SU-DHL-6 (cell line): ENCODE data around the gene GIPC1.

Experiments used
- CTCF ChIP-seq: fragments of 200-600 bp; sonication (generic); IDR thresholded peaks from one replicate; pipeline ENCODE4 v1.5.1; 2017; ENCODE audit warnings: antibody characterized with exemption, mild to moderate bottlenecking, low read length, moderate library complexity; ENCODE audit not compliant: insufficient read depth, poor library complexity, severe bottlenecking
- EZH2phosphoT487 ChIP-seq: fragments of 200-600 bp; sonication (generic), shearing (Covaris generic); conservative IDR thresholded peaks from 2 replicates; pipeline ENCODE4 v1.6.1; 2018; ENCODE audit warnings: mild to moderate bottlenecking, antibody characterized with exemption, low read length, moderate library complexity, mixed read lengths

- TF ChIP-seq CTCF (no peak), EZH2phosphoT487 (no peak)
These were observed 67.0 kb downstream of the GIPC1 start for GRCh38 chr19:14428882-14429416.
